ENCODE measurements around the gene FUBP3.

Gene FUBP3

DNA sequence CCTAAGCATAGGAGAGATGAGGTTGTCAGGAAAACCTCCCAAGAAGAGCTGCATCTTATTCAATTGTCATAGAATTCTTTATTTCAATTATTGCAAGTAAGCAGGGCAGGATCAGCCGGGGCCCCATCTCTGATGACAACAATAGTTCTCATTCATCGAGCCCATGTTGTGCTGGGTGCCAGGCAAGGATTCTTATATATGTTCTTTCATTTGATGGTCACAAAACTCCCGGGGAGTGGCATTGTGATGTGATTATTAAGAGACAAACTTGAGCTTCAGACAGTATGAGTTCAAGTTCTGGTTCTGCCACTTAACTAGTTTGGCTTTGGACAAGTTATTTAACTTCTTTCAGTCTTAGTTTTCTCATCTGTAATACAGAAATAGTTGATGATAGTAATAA lies 8.5 kb downstream of the FUBP3 start:
- no peak overlapping the region for H3K4me3 ChIP-seq (ENCODE audit: extremely low read depth, insufficient read depth, low read length, poor library complexity, severe bottlenecking)
- 96 to 97% methylated on average over 3 of the region's 3 CpGs for WGBS, 2 experiments (ENCODE audit: insufficient coverage in 2 of 2)
- no peaks in the 10 kb centered on the region for H3K9me3 ChIP-seq (ENCODE audit: control insufficient read depth, low read length)
- H3K27ac ChIP-seq (ENCODE audit: low read depth, low read length, severe bottlenecking), result no peak overlapping the region
- peaks cover 62% of the 10 kb centered on the region for H3K36me3 ChIP-seq (ENCODE audit: control insufficient read depth, insufficient read depth, low read length)
- H3K4me1 ChIP-seq (ENCODE audit: control insufficient read depth, insufficient read depth, low read length, poor library complexity, severe bottlenecking), result no peaks in the 10 kb centered on the region

DNA sequence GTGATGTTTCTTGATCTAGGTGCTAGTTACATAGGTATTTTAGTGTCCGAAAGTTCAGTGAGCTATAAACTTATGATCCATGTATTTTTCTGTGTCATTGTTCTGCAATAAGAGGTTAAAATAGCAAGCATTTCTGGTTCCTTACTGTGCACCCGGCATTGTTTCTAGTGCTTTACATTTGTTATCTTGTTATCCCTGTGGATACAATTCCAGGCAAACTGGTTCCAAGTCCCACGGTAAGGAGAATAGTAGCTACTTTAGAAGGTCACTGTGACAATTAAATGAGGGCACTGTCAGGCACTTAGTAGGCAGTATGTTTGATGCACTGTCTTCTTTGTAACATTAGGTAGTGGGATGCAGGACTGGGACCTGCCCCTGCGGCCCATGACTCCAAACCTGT lies 9.0 kb downstream of the FUBP3 start:
- Histone ChIP-seq H3K9me3 (ENCODE audit: control insufficient read depth, low read length) (no peaks in the 10 kb centered on the region), H3K36me3 (ENCODE audit: control insufficient read depth, insufficient read depth, low read length) (peaks cover 62% of the 10 kb centered on the region)
- 97 to 100% methylated on average over 2 to 3 of the region's 4 CpGs for WGBS, 2 experiments (ENCODE audit: insufficient coverage in 2 of 2)

GRCh38 chr9:130589754-130590153 lies 10.4 kb downstream of the FUBP3 start:
- no peaks in the 10 kb centered on the region for H3K9me3 ChIP-seq (ENCODE audit: control insufficient read depth, low read length)
- H3K4me3 ChIP-seq (ENCODE audit: extremely low read depth, insufficient read depth, low read length, poor library complexity, severe bottlenecking), result no peak overlapping the region
- no peak overlapping the region for H3K27ac ChIP-seq (ENCODE audit: low read depth, low read length, severe bottlenecking)
- H3K36me3 ChIP-seq (ENCODE audit: control insufficient read depth, insufficient read depth, low read length), result peaks cover 66% of the 10 kb centered on the region
- no peaks in the 10 kb centered on the region for H3K4me1 ChIP-seq (ENCODE audit: control insufficient read depth, insufficient read depth, low read length, poor library complexity, severe bottlenecking)
- WGBS, 2 experiments (ENCODE audit: insufficient coverage in 2 of 2), result no CpG with 5 or more reads among the region's 3 CpGs

More for the DNA sequence above, 9.0 kb downstream of the FUBP3 start:
- Histone ChIP-seq H3K27ac (ENCODE audit: low read depth, low read length, severe bottlenecking) (no peak overlapping the region), H3K4me1 (ENCODE audit: control insufficient read depth, insufficient read depth, low read length, poor library complexity, severe bottlenecking) (no peaks in the 10 kb centered on the region), H3K4me3 (ENCODE audit: extremely low read depth, insufficient read depth, low read length, poor library complexity, severe bottlenecking) (no peak overlapping the region)

GRCh38 chr9:130590305-130590704 lies 10.9 kb downstream of the FUBP3 start:
- 100% methylated on average over 1 to 2 of the region's 3 CpGs for WGBS, 2 experiments (ENCODE audit: insufficient coverage in 2 of 2)
- Histone ChIP-seq H3K36me3 (ENCODE audit: control insufficient read depth, insufficient read depth, low read length) (peaks cover 63% of the 10 kb centered on the region), H3K4me3 (ENCODE audit: extremely low read depth, insufficient read depth, low read length, poor library complexity, severe bottlenecking) (no peak overlapping the region), H3K27ac (ENCODE audit: low read depth, low read length, severe bottlenecking) (no peak overlapping the region), H3K9me3 (ENCODE audit: control insufficient read depth, low read length) (no peaks in the 10 kb centered on the region), H3K4me1 (ENCODE audit: control insufficient read depth, insufficient read depth, low read length, poor library complexity, severe bottlenecking) (no peaks in the 10 kb centered on the region)

DNA sequence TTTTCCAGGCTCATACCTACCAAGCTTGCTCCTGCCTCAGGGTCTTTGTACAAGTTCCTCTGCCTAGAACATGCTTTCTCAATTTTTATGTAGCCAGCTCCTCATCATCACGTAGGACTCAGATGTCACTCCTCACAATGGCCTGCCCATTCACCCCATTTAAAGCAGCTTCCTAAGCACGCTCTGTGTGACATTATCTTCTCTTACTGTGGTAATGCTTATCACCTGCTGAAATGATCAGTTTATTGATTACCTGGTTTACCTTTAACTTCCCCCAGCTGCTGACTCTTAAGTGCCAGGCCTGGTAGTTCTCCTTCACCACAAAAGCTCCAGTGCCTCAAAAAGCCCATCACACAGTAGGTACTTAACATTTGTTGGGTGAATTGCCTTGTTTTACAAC lies 13.6 kb downstream of the FUBP3 start:
- Histone ChIP-seq H3K9me3 (ENCODE audit: control insufficient read depth, low read length) (no peaks in the 10 kb centered on the region), H3K27ac (ENCODE audit: low read depth, low read length, severe bottlenecking) (no peak overlapping the region), H3K4me1 (ENCODE audit: control insufficient read depth, insufficient read depth, low read length, poor library complexity, severe bottlenecking) (no peaks in the 10 kb centered on the region), H3K36me3 (ENCODE audit: control insufficient read depth, insufficient read depth, low read length) (peaks cover 66% of the 10 kb centered on the region), H3K4me3 (ENCODE audit: extremely low read depth, insufficient read depth, low read length, poor library complexity, severe bottlenecking) (no peak overlapping the region)
- WGBS, 2 experiments (ENCODE audit: insufficient coverage in 2 of 2), result 100% methylated on average over 1 to 2 of the region's 2 CpGs

DNA sequence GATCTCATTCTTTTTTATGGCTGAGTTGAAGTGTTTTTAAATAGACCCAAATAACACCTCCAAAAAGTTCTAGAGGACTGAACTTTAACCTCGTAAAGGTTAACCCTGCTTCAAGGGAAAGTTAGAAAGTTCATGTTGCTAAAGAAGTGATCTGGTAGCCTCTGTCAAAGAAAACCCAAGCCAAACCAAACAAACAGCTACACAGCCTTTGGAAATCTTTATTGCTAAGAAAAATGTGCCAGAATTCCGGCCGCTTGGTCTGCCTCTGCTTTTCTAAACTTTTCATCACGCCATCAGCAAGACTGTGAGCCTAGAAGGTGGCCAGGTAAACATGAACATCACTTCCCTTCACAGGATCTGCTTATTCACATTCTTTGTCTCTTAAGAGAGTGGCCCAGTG lies 17.9 kb downstream of the FUBP3 start:
- no peak overlapping the region for H3K4me3 ChIP-seq (ENCODE audit: extremely low read depth, insufficient read depth, low read length, poor library complexity, severe bottlenecking)
- 94 to 100% methylated on average over 3 of the region's 4 CpGs for WGBS, 2 experiments (ENCODE audit: insufficient coverage in 2 of 2)
- no peaks in the 10 kb centered on the region for H3K4me1 ChIP-seq (ENCODE audit: control insufficient read depth, insufficient read depth, low read length, poor library complexity, severe bottlenecking)
- no peak overlapping the region for H3K27ac ChIP-seq (ENCODE audit: low read depth, low read length, severe bottlenecking)
- peaks cover 76% of the 10 kb centered on the region for H3K36me3 ChIP-seq (ENCODE audit: control insufficient read depth, insufficient read depth, low read length)
- H3K9me3 ChIP-seq (ENCODE audit: control insufficient read depth, low read length), result no peaks in the 10 kb centered on the region

DNA sequence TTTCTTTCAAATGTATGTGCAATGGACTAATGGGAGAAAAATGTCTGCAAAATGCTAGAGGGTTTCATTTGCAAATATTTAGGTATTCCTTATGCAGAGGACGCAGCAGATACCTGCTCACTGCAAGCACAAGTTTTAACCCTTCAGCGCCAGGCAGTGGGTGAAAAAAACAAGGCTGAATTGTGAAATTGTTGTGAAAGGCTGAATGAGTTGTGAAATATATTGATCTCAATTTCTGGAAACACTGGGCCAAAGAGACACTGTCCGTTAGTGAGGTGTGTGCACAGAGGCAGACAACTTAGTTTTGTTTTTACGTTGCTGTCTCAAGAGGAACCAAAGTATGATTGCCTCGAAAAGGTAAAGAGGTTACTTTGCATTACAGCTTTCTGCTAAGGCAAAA lies 18.8 kb downstream of the FUBP3 start:
- no peak overlapping the region for H3K27ac ChIP-seq (ENCODE audit: low read depth, low read length, severe bottlenecking)
- no peaks in the 10 kb centered on the region for H3K9me3 ChIP-seq (ENCODE audit: control insufficient read depth, low read length)
- WGBS, 2 experiments (ENCODE audit: insufficient coverage in 2 of 2), result 92 to 94% methylated on average over 4 to 5 of the region's 5 CpGs
- H3K4me1 ChIP-seq (ENCODE audit: control insufficient read depth, insufficient read depth, low read length, poor library complexity, severe bottlenecking), result no peaks in the 10 kb centered on the region
- H3K36me3 ChIP-seq (ENCODE audit: control insufficient read depth, insufficient read depth, low read length), result peaks cover 75% of the 10 kb centered on the region
- no peak overlapping the region for H3K4me3 ChIP-seq (ENCODE audit: extremely low read depth, insufficient read depth, low read length, poor library complexity, severe bottlenecking)

DNA sequence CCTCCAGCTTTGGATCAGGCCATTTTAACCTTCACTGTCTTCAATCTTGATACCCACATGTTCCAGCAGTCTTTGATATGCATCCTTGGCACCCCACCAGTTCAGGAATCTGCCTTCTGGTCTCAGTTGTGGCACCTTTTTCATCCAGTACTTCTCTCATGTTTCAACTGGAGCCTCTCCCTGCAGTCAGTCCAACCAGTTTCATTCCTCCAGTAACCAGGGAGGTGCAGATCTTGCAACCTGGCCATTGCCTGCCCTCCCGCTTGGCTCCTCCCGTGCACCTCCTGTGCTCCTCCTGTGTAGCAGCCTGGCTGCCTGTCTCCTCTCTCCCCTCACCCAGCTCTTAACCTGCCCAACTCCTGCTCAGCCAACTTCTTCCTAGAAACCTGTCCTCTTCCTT lies 20.2 kb downstream of the FUBP3 start:
- H3K4me3 ChIP-seq (ENCODE audit: extremely low read depth, insufficient read depth, low read length, poor library complexity, severe bottlenecking), result no peak overlapping the region
- 60 to 68% methylated on average over 1 to 2 of the region's 2 CpGs for WGBS, 2 experiments (ENCODE audit: insufficient coverage in 2 of 2)
- H3K4me1 ChIP-seq (ENCODE audit: control insufficient read depth, insufficient read depth, low read length, poor library complexity, severe bottlenecking), result no peaks in the 10 kb centered on the region
- peaks cover 80% of the 10 kb centered on the region for H3K36me3 ChIP-seq (ENCODE audit: control insufficient read depth, insufficient read depth, low read length)
- no peak overlapping the region for H3K27ac ChIP-seq (ENCODE audit: low read depth, low read length, severe bottlenecking)
- H3K9me3 ChIP-seq (ENCODE audit: control insufficient read depth, low read length), result no peaks in the 10 kb centered on the region

DNA sequence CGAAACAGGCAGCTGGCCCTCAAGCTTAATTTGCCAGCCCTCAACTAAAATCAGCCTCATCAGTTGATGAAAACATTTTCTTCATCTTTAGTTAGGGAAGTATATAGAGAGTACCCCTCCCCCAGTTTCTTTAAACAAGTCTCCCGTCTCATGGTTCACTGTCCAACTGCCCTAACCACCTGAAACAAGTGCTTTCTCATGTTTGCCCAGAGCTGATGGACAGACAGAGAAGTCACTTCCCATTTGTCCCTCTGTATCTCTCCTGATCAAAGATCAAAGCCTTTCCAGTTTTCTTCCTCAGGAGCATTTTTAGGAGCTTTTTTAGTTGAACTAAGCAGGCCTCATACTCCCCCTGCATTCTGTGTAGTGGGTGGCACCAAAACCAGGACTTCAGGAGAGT lies 21.7 kb downstream of the FUBP3 start:
- no peaks in the 10 kb centered on the region for H3K4me1 ChIP-seq (ENCODE audit: control insufficient read depth, insufficient read depth, low read length, poor library complexity, severe bottlenecking)
- H3K9me3 ChIP-seq (ENCODE audit: control insufficient read depth, low read length), result no peaks in the 10 kb centered on the region
- H3K36me3 ChIP-seq (ENCODE audit: control insufficient read depth, insufficient read depth, low read length), result peaks cover 81% of the 10 kb centered on the region
- H3K4me3 ChIP-seq (ENCODE audit: extremely low read depth, insufficient read depth, low read length, poor library complexity, severe bottlenecking), result no peak overlapping the region
- H3K27ac ChIP-seq (ENCODE audit: low read depth, low read length, severe bottlenecking), result no peak overlapping the region
- WGBS, 2 experiments (ENCODE audit: insufficient coverage in 2 of 2), result 80 to 100% methylated on average over 1 of the region's 2 CpGs

GRCh38 chr9:130604295-130604694 lies 24.9 kb downstream of the FUBP3 start:
- WGBS, 2 experiments (ENCODE audit: insufficient coverage in 2 of 2), result 92 to 100% methylated on average over 2 of the region's 3 CpGs
- Histone ChIP-seq H3K4me3 (ENCODE audit: extremely low read depth, insufficient read depth, low read length, poor library complexity, severe bottlenecking) (no peak overlapping the region), H3K27ac (ENCODE audit: low read depth, low read length, severe bottlenecking) (no peak overlapping the region), H3K4me1 (ENCODE audit: control insufficient read depth, insufficient read depth, low read length, poor library complexity, severe bottlenecking) (peaks cover 5% of the 10 kb centered on the region), H3K9me3 (ENCODE audit: control insufficient read depth, low read length) (no peaks in the 10 kb centered on the region), H3K36me3 (ENCODE audit: control insufficient read depth, insufficient read depth, low read length) (peaks cover 73% of the 10 kb centered on the region)

GRCh38 chr9:130606887-130607600 lies 27.7 kb downstream of the FUBP3 start:
- H3K4me3 ChIP-seq (ENCODE audit: extremely low read depth, insufficient read depth, low read length, poor library complexity, severe bottlenecking), result no peak overlapping the region
- WGBS, 2 experiments (ENCODE audit: insufficient coverage in 2 of 2), result 84 to 91% methylated on average over 3 to 4 of the region's 8 CpGs
- no peak overlapping the region for H3K27ac ChIP-seq (ENCODE audit: low read depth, low read length, severe bottlenecking)
- no peaks in the 10 kb centered on the region for H3K9me3 ChIP-seq (ENCODE audit: control insufficient read depth, low read length)
- H3K4me1 ChIP-seq (ENCODE audit: control insufficient read depth, insufficient read depth, low read length, poor library complexity, severe bottlenecking), result peaks cover 5% of the 10 kb centered on the region
- peaks cover 67% of the 10 kb centered on the region for H3K36me3 ChIP-seq (ENCODE audit: control insufficient read depth, insufficient read depth, low read length)
